ENCODE measurements around the gene TUSC2. TPM values are rescaled to one million over a fixed set of nuclear protein-coding genes. Genes with fewer than 3 reads are reported as not detected.

TUSC2 gene
- total RNA-seq, 3 donors from 2014 or later, result 23.8 to 35.7 (median 25.8) TPM

- Histone ChIP-seq H3K36me3 (ENCODE audit: low read depth) (peaks cover 3% of the 10 kb centered on the region), H3K4me3 (peak overlapping the region; percentile 20), H3K4me1 (ENCODE audit: low read depth) (peaks cover 8% of the 10 kb centered on the region), H3K9me3 (no peaks in the 10 kb centered on the region)
- no peak for TF ChIP-seq CTCF (IDR thresholded peaks at IDR 0.05)
- intact Hi-C loops (cut with DNase I, micrococcal nuclease), result loop anchor here in 1 of 2 donors (10.0 kb wide), 1 partner anchor 180 kb away; no protein-coding TSS in a partner anchor
- DNase-seq (peak; percentile 96 to 97 (median 96)), ATAC-seq (peak; percentile 97)
These were observed 37.2 kb upstream of the TUSC2 start for GRCh38 chr3:50365080-50365841.

GRCh38 chr3:50364573-50365079 lies 36.6 kb upstream of the TUSC2 start:
- intact Hi-C loops (cut with DNase I, micrococcal nuclease), result loop anchor here in 1 of 2 donors (10.0 kb wide), 1 partner anchor 180 kb away; no protein-coding TSS in a partner anchor
- DNase-seq, result peak in 2 of 3 donors; percentile 67 to 79
- no peak for TF ChIP-seq CTCF (IDR thresholded peaks at IDR 0.05)
- H3K9me3 ChIP-seq, result no peaks in the 10 kb centered on the region
- peak; percentile 31 for ATAC-seq
- peaks cover 3% of the 10 kb centered on the region for H3K36me3 ChIP-seq (ENCODE audit: low read depth)
- H3K4me3 ChIP-seq, result peak overlapping the region; percentile 20
- H3K4me1 ChIP-seq (ENCODE audit: low read depth), result peaks cover 8% of the 10 kb centered on the region

GRCh38 chr3:50359760-50360110 lies 31.7 kb upstream of the TUSC2 start:
- Histone ChIP-seq H3K4me1 (ENCODE audit: low read depth) (peaks cover 34% of the 10 kb centered on the region), H3K36me3 (ENCODE audit: low read depth) (no peaks in the 10 kb centered on the region), H3K9me3 (no peaks in the 10 kb centered on the region), H3K4me3 (no peak overlapping the region)
- intact Hi-C loops (cut with DNase I, micrococcal nuclease), result loop anchor here in 1 of 2 donors (10.0 kb wide), 1 partner anchor 185 kb away; no protein-coding TSS in a partner anchor
- ATAC-seq, result no peak
- DNase-seq, result peak in 1 of 3 donors; percentile 51
- TF ChIP-seq CTCF (IDR thresholded peaks at IDR 0.05), result no peak

GRCh38 chr3:50358911-50359759 lies 31.1 kb upstream of the TUSC2 start, which contains the start of gene TMEM115:
TMEM115 (minus strand) TSS chr3:50359521; CDS start chr3:50359063, 458 bp downstream.
- peak; percentile 93 to 98 (median 97) for DNase-seq
- H3K36me3 ChIP-seq (ENCODE audit: low read depth), result no peaks in the 10 kb centered on the region
- intact Hi-C loops (cut with DNase I, micrococcal nuclease), result no loop called here
- peak within 1 kb of the TSS; percentile 69 for H3K4me3 ChIP-seq
- peaks cover 31% of the 10 kb centered on the region for H3K4me1 ChIP-seq (ENCODE audit: low read depth)
- H3K9me3 ChIP-seq, result no peaks in the 10 kb centered on the region
- peak; percentile 95 for ATAC-seq
- TF ChIP-seq CTCF (IDR thresholded peaks at IDR 0.05), result no peak

- no peak for ATAC-seq
- Histone ChIP-seq H3K36me3 (ENCODE audit: low read depth) (no peaks in the 10 kb centered on the region), H3K9me3 (no peaks in the 10 kb centered on the region), H3K4me1 (ENCODE audit: low read depth) (peaks cover 31% of the 10 kb centered on the region), H3K4me3 (peak overlapping the region; percentile 69)
- intact Hi-C loops (cut with DNase I, micrococcal nuclease), result no loop called here
- DNase-seq, result peak in 1 of 3 donors; percentile 51
- TF ChIP-seq CTCF (IDR thresholded peaks at IDR 0.05), result no peak
These were observed 30.4 kb upstream of the TUSC2 start for GRCh38 chr3:50358355-50358910.

Measured in mucosa of descending colon (tissue), 3 donors.